Activated B cell treated with CpG ODN at 0.5 μM for 24 hours (primary cell): ENCODE data around the gene LIN9. TPM values are rescaled to one million over a fixed set of nuclear protein-coding genes. Genes with fewer than 3 reads are reported as not detected.
A peak's percentile ranks its signal among the peaks of the same experiment; 100 is the strongest.
"Not testable (repeated sequence)": the region's sequence is repeated elsewhere in the genome, so short reads cannot be mapped to it uniquely, and the experiment has no call there.

ENCODE experiments used
- ATAC-seq: fragments of 200-7000 bp; cut with Tn5 transposase; one replicate; pipeline ENCODE4 v1.10.0; 2021; ENCODE audit warnings: low read depth, mild to moderate bottlenecking, moderate library complexity
- CTCF ChIA-PET: fragments of 350-600 bp; sonication (Branson Sonifier 250); formaldehyde crosslinking; loops from one replicate; lab custom pipeline; 2021; ENCODE audit warnings: antibody characterized with exemption; lab: Charles Lee
- POLR2A ChIA-PET: fragments of 350-600 bp; sonication (Branson Sonifier 250); formaldehyde crosslinking; loops from one replicate; lab custom pipeline; 2021; ENCODE audit warnings: antibody characterized with exemption; lab: Charles Lee
- DNase-seq: peaks from one replicate; pipeline ENCODE4 v3.0.0; 2022
- H3K27ac Mint-ChIP-seq: one replicate; pipeline ENCODE4 v1.8.0; 2020; ENCODE audit warnings: mixed read lengths
- H3K27me3 Mint-ChIP-seq: one replicate; pipeline ENCODE4 v1.8.0; 2021; ENCODE audit warnings: mixed read lengths
- H3K36me3 Mint-ChIP-seq: one replicate; pipeline ENCODE4 v1.8.0; 2021; ENCODE audit warnings: low read depth, mixed read lengths
- H3K4me1 Mint-ChIP-seq: one replicate; pipeline ENCODE4 v1.8.0; 2021; ENCODE audit warnings: mixed read lengths
- H3K4me3 Mint-ChIP-seq: one replicate; pipeline ENCODE4 v1.8.0; 2020; ENCODE audit warnings: mild to moderate bottlenecking, mixed read lengths
- H3K9me3 Mint-ChIP-seq: one replicate; pipeline ENCODE4 v1.8.0; 2020; ENCODE audit warnings: mixed read lengths
- intact Hi-C: fragments of 100-400 bp; cut with micrococcal nuclease; formaldehyde crosslinking; loops from one replicate; pipeline ENCODE4 v1.15.1; 2024
- total RNA-seq: library from RNA; stranded (reverse); gene quantifications from 2 replicates; pipeline ENCODE4 v1.2.3, GENCODE V29; 2022
- TF ChIP-seq, protein P1 (sequence below): fragments of 200-600 bp; IDR thresholded peaks from one replicate; pipeline ENCODE4 v1.8.0; 2022; ENCODE audit warnings: antibody characterized with exemption, mild to moderate bottlenecking

The LIN9 gene
- total RNA-seq, 1 donor from 2014 or later, result 4.5 TPM

GRCh38 chr1:226344441-226345259, 35.7 kb upstream of the LIN9 start:
- peaks cover 3% of the 10 kb centered on the region for H3K36me3 Mint-ChIP-seq
- TF ChIP-seq, protein P1, sequence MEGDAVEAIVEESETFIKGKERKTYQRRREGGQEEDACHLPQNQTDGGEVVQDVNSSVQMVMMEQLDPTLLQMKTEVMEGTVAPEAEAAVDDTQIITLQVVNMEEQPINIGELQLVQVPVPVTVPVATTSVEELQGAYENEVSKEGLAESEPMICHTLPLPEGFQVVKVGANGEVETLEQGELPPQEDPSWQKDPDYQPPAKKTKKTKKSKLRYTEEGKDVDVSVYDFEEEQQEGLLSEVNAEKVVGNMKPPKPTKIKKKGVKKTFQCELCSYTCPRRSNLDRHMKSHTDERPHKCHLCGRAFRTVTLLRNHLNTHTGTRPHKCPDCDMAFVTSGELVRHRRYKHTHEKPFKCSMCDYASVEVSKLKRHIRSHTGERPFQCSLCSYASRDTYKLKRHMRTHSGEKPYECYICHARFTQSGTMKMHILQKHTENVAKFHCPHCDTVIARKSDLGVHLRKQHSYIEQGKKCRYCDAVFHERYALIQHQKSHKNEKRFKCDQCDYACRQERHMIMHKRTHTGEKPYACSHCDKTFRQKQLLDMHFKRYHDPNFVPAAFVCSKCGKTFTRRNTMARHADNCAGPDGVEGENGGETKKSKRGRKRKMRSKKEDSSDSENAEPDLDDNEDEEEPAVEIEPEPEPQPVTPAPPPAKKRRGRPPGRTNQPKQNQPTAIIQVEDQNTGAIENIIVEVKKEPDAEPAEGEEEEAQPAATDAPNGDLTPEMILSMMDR, result no peak
- H3K27ac Mint-ChIP-seq, result peak overlapping the region; percentile 79
- POLR2A ChIA-PET, result interaction anchor here (0.9 to 1.0 kb wide), 3 partner anchors 11 to 222 kb away, joined by 3 to 5 read pairs (median 4); no protein-coding TSS in a partner anchor
- H3K4me3 Mint-ChIP-seq, result peak overlapping the region; percentile 38
- ATAC-seq (peak; percentile 50), DNase-seq (no peak)
- no peaks in the 10 kb centered on the region for H3K27me3 Mint-ChIP-seq
- H3K4me1 Mint-ChIP-seq, result peaks cover 27% of the 10 kb centered on the region
- intact Hi-C loops, result loop anchor here (2.0 kb wide), 1 partner anchor 16 kb away; no protein-coding TSS in a partner anchor
- H3K9me3 Mint-ChIP-seq, result peaks cover 5% of the 10 kb centered on the region
- CTCF ChIA-PET, result interaction anchor here (0.7 to 1.0 kb wide), 2 partner anchors 11 to 63 kb away, joined by 3 to 4 read pairs; partner anchors contain the start of gene PARP1

DNA sequence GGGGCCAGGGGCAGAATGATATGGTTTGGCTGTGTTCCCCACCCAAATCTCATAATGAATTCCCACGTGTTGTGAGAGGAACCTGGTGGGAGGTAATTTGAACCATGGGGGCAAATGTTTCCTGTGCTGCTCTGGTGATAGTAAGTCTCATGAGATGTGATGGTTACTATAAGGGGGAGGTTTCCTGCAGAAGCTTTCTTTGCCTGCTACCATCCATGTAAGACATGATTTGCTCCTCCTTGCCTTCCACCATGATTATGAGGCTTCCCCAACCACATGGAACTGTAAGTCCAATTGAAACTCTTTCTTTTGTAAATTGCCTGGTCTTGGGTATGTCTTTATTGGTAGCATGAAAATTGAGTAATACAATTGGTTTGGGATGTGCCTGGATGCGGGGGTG, 33.7 kb upstream of the LIN9 start:
- intact Hi-C loops, result no loop called here
- CTCF ChIA-PET, result interaction anchor here (0.6 kb wide), 1 partner anchor 217 kb away, joined by 3 read pairs; no protein-coding TSS in a partner anchor
- Mint-ChIP-seq H3K36me3 (peaks cover 3% of the 10 kb centered on the region), H3K27me3 (no peaks in the 10 kb centered on the region), H3K27ac (no peak overlapping the region), H3K4me3 (no peak overlapping the region), H3K4me1 (peaks cover 17% of the 10 kb centered on the region), H3K9me3 (peaks cover 5% of the 10 kb centered on the region)
- DNase-seq, result no peak
- TF ChIP-seq, protein P1, result no peak
- no peak for ATAC-seq
- POLR2A ChIA-PET, result no interaction called here

DNA sequence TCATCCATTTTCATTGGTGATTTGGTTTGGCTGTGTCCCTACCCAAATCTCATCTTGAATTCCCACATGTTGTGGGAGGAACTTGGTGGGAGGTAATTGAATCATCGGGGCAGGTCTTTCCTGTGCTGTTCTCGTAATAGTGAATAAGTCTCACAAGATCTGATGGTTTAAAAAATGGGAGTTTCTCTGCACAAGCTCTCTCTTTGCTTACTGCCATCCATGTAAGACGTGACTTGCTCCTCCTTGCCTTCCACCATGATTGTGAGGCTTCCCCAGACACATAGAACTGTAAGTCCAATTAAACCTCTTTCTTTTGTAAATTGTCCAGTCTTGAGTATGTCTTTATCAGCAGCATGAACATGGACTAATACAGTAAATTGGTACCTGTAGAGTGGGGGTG, 31.1 kb upstream of the LIN9 start:
- CTCF ChIA-PET, H3K36me3 Mint-ChIP-seq, intact Hi-C loops, ATAC-seq, DNase-seq, POLR2A ChIA-PET, H3K27ac Mint-ChIP-seq, H3K9me3 Mint-ChIP-seq, H3K4me3 Mint-ChIP-seq, H3K27me3 Mint-ChIP-seq: not testable (repeated sequence)
- H3K4me1 Mint-ChIP-seq, result peaks cover 15% of the 10 kb centered on the region

- H3K27me3 Mint-ChIP-seq, result no peaks in the 10 kb centered on the region
- ChIA-PET CTCF (interaction anchor here (0.5 kb wide), 1 partner anchor 274 kb away, joined by 3 read pairs; no protein-coding TSS in a partner anchor), POLR2A (no interaction called here)
- H3K9me3 Mint-ChIP-seq, result peaks cover 1% of the 10 kb centered on the region
- H3K36me3 Mint-ChIP-seq, result peaks cover 3% of the 10 kb centered on the region
- H3K4me1 Mint-ChIP-seq, result peaks cover 7% of the 10 kb centered on the region
- intact Hi-C loops, result no loop called here
- H3K27ac Mint-ChIP-seq, result no peak overlapping the region
- TF ChIP-seq, protein P1, result no peak
- DNase-seq (no peak), ATAC-seq (no peak)
- H3K4me3 Mint-ChIP-seq, result no peak overlapping the region
These were observed 28.4 kb upstream of the LIN9 start for GRCh38 chr1:226337276-226337875.

- no peak for ATAC-seq
- H3K36me3 Mint-ChIP-seq, result peaks cover 3% of the 10 kb centered on the region
- H3K27ac Mint-ChIP-seq, result no peak overlapping the region
- H3K4me1 Mint-ChIP-seq, result peaks cover 7% of the 10 kb centered on the region
- intact Hi-C loops, result no loop called here
- no peak for DNase-seq
- no peaks in the 10 kb centered on the region for H3K9me3 Mint-ChIP-seq
- CTCF ChIA-PET, result no interaction called here
- TF ChIP-seq, protein P1, result no peak
- POLR2A ChIA-PET, result no interaction called here
- no peaks in the 10 kb centered on the region for H3K27me3 Mint-ChIP-seq
- H3K4me3 Mint-ChIP-seq, result no peak overlapping the region
These were observed 26.7 kb upstream of the LIN9 start for GRCh38 chr1:226335661-226336060.
